Spinal cord (tissue), 4 donors: ENCODE results near the gene NACAD. TPM values are rescaled to one million over a fixed set of nuclear protein-coding genes. Genes with fewer than 3 reads are reported as not detected.

Source experiments
- polyA plus RNA-seq, 2 donors: library from polyadenylated mRNA; unstranded; fragments of 120-200 nt; gene quantifications; one replicate each; pipeline ENCODE4 v1.2.1, GENCODE V29; 2013; ENCODE audit not compliant: insufficient read length in 2 of 2
- small RNA-seq: library from RNA; depleted of rRNA; stranded (forward); fragments of <200 nt; gene quantifications from one replicate; pipeline ENCODE3, GENCODE V24; 2014; ENCODE audit warnings: low replicate concordance
- total RNA-seq, 2 donors: library from RNA; depleted of rRNA in 1 of 2; stranded (reverse); fragments of 120-200 nt in 1 of 2; fragments of >200 nt in 1 of 2; gene quantifications; one replicate each; pipeline versions ENCODE4 v1.2.3 to v1.2.4, GENCODE V29; 2013 to 2014

Gene NACAD
- total and polyA plus RNA-seq, 4 donors, result 11.8 to 88.1 (median 47.9) TPM

Small RNA genes lying within 50 kb of the gene (small RNA-seq; reads per million reads assigned to genes)
- gene SNORA5A (4.1 reads per million, percentile 94 among the genes with 10 or more reads in this experiment), gene SNORA5B (not detected), gene SNORA5C (33.7 reads per million, percentile 97 among the genes with 10 or more reads in this experiment)

Other genes with a start within 250 kb of the NACAD start
- 100 to 1,000 TPM; 161 to 264 TPM for gene H2AZ2, start 240.9 kb downstream of the NACAD start, total RNA-seq
- 100 to 1,000 TPM; 188 to 232 TPM for gene H2AZ2, start 240.9 kb downstream of the NACAD start, polyA plus RNA-seq
- 10 to 100 TPM; 18.8 to 48.6 TPM for gene PURB, start 203.4 kb downstream of the NACAD start, total RNA-seq
- gene PURB, start 203.4 kb downstream of the NACAD start, polyA plus RNA-seq, result 10 to 100 TPM; 21.1 to 25.1 TPM
- 1 to 10 TPM in 1 of 2 donors, under 1 TPM in 1; 0.55 to 1.4 TPM for gene MYO1G, start 110.0 kb downstream of the NACAD start, total RNA-seq
- under 1 TPM; 0.48 to 0.56 TPM for gene MYO1G, start 110.0 kb downstream of the NACAD start, polyA plus RNA-seq
- gene CCM2, start 88.8 kb downstream of the NACAD start, total RNA-seq, result 10 to 100 TPM; 25.8 to 34.5 TPM
- 10 to 100 TPM; 48.6 to 48.9 TPM for gene CCM2, start 88.8 kb downstream of the NACAD start, polyA plus RNA-seq
- 10 to 100 TPM; 34.4 to 48.0 TPM for gene TBRG4, start 22.7 kb upstream of the NACAD start, total RNA-seq
- gene TBRG4, start 22.7 kb upstream of the NACAD start, polyA plus RNA-seq, result 10 to 100 TPM; 39.2 to 50.3 TPM
- 10 to 100 TPM in 1 of 2 donors, 1 to 10 TPM in 1; 8.9 to 11.1 TPM for gene RAMP3, start 68.8 kb upstream of the NACAD start, total RNA-seq
- 10 to 100 TPM in 1 of 2 donors, 1 to 10 TPM in 1; 9.4 to 12.4 TPM for gene RAMP3, start 68.8 kb upstream of the NACAD start, polyA plus RNA-seq